ENCODE data around the gene SLC25A19. TPM values are rescaled to one million over a fixed set of nuclear protein-coding genes. Genes with fewer than 3 reads are reported as not detected.

SLC25A19 gene
- total and polyA plus RNA-seq, 10 donors = 12.4 to 32.5 (median 19.1) TPM

DNA sequence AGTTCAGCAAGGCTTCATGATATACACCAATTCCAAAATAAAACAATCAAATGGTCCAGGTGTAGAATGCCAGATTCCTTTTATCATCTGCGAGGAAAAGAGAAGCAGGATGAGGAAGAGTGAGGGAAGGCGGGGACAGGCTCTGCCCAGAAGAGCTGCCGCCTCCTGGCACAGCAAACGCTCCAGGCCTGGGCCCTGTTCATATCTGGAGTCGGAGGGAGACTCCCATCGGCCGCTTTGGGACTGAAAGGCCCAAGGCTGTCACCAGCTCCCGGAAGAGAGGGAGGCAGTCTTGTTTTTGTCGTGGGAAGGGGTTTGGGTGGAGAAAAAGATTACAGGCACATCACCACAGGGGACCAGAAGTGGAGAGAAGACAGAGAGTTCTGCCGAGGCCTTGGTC, 29.0 kb upstream of the SLC25A19 start:
- H3K27me3 ChIP-seq (replicated peaks in 1 of 7) = no peaks in the 10 kb centered on the region
- H3K27ac ChIP-seq = peak overlapping the region in 4 of 8 donors; percentile 70 to 90 (median 87)
- WGBS, 5 donors = 78 to 86% (median 80%) methylated on average over 10 of the region's 10 CpGs
- no peak overlapping the region for H3K4me3 ChIP-seq
- H3K36me3 ChIP-seq = peaks cover 2 to 63% (median 38%) of the 10 kb centered on the region in 6 donors
- TF ChIP-seq POLR2A (IDR thresholded peaks at IDR 0.05) (no peak), POLR2AphosphoS5 (IDR thresholded peaks at IDR 0.05) (peak in 1 of 3 donors; percentile 6)
- TF ChIP-seq, protein P1, sequence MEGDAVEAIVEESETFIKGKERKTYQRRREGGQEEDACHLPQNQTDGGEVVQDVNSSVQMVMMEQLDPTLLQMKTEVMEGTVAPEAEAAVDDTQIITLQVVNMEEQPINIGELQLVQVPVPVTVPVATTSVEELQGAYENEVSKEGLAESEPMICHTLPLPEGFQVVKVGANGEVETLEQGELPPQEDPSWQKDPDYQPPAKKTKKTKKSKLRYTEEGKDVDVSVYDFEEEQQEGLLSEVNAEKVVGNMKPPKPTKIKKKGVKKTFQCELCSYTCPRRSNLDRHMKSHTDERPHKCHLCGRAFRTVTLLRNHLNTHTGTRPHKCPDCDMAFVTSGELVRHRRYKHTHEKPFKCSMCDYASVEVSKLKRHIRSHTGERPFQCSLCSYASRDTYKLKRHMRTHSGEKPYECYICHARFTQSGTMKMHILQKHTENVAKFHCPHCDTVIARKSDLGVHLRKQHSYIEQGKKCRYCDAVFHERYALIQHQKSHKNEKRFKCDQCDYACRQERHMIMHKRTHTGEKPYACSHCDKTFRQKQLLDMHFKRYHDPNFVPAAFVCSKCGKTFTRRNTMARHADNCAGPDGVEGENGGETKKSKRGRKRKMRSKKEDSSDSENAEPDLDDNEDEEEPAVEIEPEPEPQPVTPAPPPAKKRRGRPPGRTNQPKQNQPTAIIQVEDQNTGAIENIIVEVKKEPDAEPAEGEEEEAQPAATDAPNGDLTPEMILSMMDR (IDR thresholded peaks at IDR 0.05 in 8 of 11, conservative IDR thresholded peaks at IDR 0.05 in 3 of 11) = no peak
- H3K9me3 ChIP-seq = no peaks in the 10 kb centered on the region
- DNase-seq = peak; percentile 65
- intact Hi-C loops (cut with DNase I; ENCODE audit: low total_unique reads) = no loop called here
- H3K4me1 ChIP-seq = peaks cover 6 to 92% (median 51%) of the 10 kb centered on the region in 6 donors

DNA sequence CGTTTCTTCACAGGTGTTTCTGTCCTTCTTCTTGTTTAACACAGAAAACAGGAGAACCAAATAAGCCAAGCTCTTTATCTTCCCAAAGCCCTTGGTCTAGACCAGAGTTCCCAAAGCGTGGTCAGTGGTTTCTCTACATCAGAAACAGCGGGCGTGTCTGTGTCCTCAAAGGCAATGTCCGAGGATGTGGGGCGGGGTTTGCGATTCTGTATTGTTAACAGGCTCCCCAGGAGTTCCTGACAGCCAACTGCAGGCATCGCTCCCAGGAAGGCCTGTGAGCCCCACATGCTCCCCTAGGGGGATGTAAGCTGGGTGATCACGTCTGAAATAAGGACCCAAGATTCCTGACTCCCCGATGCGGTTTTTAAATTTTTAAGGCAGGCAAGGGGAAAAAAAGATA, 28.4 kb upstream of the SLC25A19 start:
- peaks cover 1 to 92% (median 51%) of the 10 kb centered on the region in 6 donors for H3K4me1 ChIP-seq
- H3K9me3 ChIP-seq = no peaks in the 10 kb centered on the region
- intact Hi-C loops (cut with DNase I; ENCODE audit: low total_unique reads) = no loop called here
- peak overlapping the region in 6 of 8 donors; percentile 8 to 90 (median 78) for H3K27ac ChIP-seq
- TF ChIP-seq, protein P1 (IDR thresholded peaks at IDR 0.05 in 8 of 11, conservative IDR thresholded peaks at IDR 0.05 in 3 of 11) = no peak
- TF ChIP-seq POLR2A (IDR thresholded peaks at IDR 0.05) (no peak), POLR2AphosphoS5 (IDR thresholded peaks at IDR 0.05) (no peak)
- H3K36me3 ChIP-seq = peaks cover 2 to 57% (median 38%) of the 10 kb centered on the region in 6 donors
- DNase-seq = peak; percentile 76
- H3K27me3 ChIP-seq (replicated peaks in 1 of 7) = no peaks in the 10 kb centered on the region
- H3K4me3 ChIP-seq = no peak overlapping the region
- 70 to 83% (median 78%) methylated on average over 11 of the region's 11 CpGs for WGBS, 5 donors

DNA sequence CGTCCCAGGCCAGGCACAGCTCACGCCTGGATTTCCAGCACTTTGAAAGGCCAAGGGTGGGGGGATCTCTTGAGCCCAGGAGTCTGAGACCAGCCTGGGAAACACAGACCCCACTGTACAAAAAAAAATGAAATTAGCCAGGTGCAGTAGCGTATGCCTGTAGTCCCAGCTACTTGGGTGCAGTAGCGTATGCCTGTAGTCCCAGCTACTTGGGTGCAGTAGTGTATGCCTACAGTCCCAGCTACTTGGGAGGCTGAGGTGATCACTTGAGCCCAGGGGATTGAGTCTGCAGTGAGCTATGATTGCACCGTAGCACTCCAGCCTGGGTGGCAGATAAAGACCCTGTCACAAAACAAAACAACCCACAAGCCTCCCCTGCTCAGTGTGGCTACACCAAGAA, 27.0 kb upstream of the SLC25A19 start:
- DNase-seq = no peak
- TF ChIP-seq, protein P1 (IDR thresholded peaks at IDR 0.05 in 8 of 11, conservative IDR thresholded peaks at IDR 0.05 in 3 of 11) = no peak
- TF ChIP-seq POLR2AphosphoS5 (IDR thresholded peaks at IDR 0.05) = no peak
- TF ChIP-seq POLR2A (IDR thresholded peaks at IDR 0.05) = no peak
- H3K36me3 ChIP-seq = peaks cover 0 to 43% (median 31%) of the 10 kb centered on the region in 6 donors
- intact Hi-C loops (cut with DNase I; ENCODE audit: low total_unique reads) = no loop called here
- H3K9me3 ChIP-seq = no peaks in the 10 kb centered on the region
- H3K27ac ChIP-seq = peak overlapping the region; percentile 4 to 90 (median 83)
- 72 to 80% (median 72%) methylated on average over 5 of the region's 5 CpGs for WGBS, 5 donors
- no peak overlapping the region for H3K4me3 ChIP-seq
- H3K4me1 ChIP-seq = peaks cover 0 to 96% (median 59%) of the 10 kb centered on the region in 6 donors
- no peaks in the 10 kb centered on the region for H3K27me3 ChIP-seq (replicated peaks in 1 of 7)

DNA sequence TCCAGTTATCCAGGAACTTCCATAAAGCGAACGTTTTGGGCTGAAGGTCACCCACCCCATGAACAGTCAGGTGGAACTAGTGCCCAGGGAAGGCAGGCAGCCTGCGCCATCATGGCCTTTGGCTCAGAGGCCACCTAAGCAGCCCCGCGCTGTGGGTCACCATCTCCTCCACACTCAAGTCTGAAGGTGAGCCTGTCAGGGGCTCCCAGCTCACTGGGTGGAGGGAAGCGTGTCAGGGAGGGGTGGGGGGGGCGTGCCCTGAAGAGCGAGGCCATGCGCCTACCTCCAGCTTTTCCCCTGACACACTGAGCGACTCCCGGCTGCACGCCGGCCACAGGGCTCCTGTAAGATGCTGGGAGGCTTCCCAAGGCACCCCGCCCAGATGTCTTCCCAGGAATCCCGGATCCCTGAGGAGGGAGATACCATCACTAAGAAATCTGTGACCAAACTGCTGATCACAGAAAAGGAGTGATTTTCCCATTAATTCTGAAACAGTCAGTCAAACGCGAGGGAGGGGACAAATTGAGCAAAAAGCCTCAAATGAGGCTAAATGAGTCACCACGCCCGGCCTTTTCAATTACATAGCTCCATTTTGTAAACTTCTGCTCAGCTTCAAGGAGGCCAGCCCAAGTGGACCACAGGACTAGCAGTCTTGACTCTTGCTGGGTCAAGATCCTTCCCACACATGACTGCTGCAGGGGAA, 26.5 kb upstream of the SLC25A19 start:
- no peak overlapping the region for H3K4me3 ChIP-seq
- H3K36me3 ChIP-seq = peaks cover 0 to 38% (median 25%) of the 10 kb centered on the region in 6 donors
- no peaks in the 10 kb centered on the region for H3K9me3 ChIP-seq
- DNase-seq = no peak
- TF ChIP-seq POLR2A (IDR thresholded peaks at IDR 0.05) = no peak
- TF ChIP-seq, protein P1 (IDR thresholded peaks at IDR 0.05 in 8 of 11, conservative IDR thresholded peaks at IDR 0.05 in 3 of 11) = no peak
- peak in 2 of 3 donors; percentile 53 to 63 for TF ChIP-seq POLR2AphosphoS5 (IDR thresholded peaks at IDR 0.05)
- peak overlapping the region; percentile 4 to 90 (median 83) for H3K27ac ChIP-seq
- intact Hi-C loops (cut with DNase I; ENCODE audit: low total_unique reads) = no loop called here
- peaks cover 0 to 100% (median 63%) of the 10 kb centered on the region in 6 donors for H3K4me1 ChIP-seq
- WGBS, 5 donors = 65 to 83% (median 76%) methylated on average over 17 to 19 of the region's 19 CpGs
- H3K27me3 ChIP-seq (replicated peaks in 1 of 7) = no peaks in the 10 kb centered on the region

Data from spleen (tissue), 11 donors.